ENCODE data around the gene PCDH1.

DNA sequence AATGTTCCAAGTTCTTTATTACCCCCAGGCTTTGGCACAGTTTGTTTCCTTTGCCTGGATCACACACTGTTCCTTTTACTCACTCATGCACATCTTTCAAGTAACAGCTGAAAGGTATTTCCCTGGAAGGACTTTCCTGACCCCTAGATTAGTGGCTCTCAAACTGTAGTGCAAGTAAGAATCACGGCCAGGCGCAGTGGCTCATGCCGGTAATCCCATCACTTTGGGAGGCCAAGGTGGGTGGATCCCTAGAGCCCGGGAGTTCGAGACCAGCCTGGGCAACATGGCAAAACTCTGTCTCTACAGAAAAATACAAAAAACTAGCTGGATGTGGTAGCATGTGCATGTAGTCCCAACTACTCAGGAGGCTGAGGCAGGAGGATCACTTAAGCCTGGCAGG is 26.3 kb upstream of the PCDH1 start:
- TF ChIP-seq CTCF (IDR thresholded peaks at IDR 0.05) (no peak), POLR2A (IDR thresholded peaks at IDR 0.05) (no peak)

Measured in heart left ventricle (tissue), 13 donors.